HCT116 (cell line): ENCODE measurements around the gene TJP2. TPM values are rescaled to one million over a fixed set of nuclear protein-coding genes. Genes with fewer than 3 reads are reported as not detected.

Source experiments
- ATAC-seq: fragments of 200-7000 bp; cut with Tn5 transposase; 2 replicates; pipeline ENCODE4 v1.9.1; 2020; ENCODE audit warnings: mild to moderate bottlenecking, moderate library complexity
- BruUV-seq: library from RNA; stranded (reverse); fragments of 400-500 nt; replicated peaks from 2 replicates; lab custom pipeline; 2021; lab: Mats Ljungman, UMichigan
- CTCF ChIA-PET: fragments of 300-600 bp; sonication (Branson Sonifier 250); formaldehyde crosslinking; loops from one replicate; lab custom pipeline; 2021; ENCODE audit warnings: antibody characterized with exemption; lab: Charles Lee
- POLR2A ChIA-PET: fragments of 300-600, 350-600 bp; sonication (Branson Sonifier 250); formaldehyde crosslinking; loops from one replicate; lab custom pipeline; 2021; ENCODE audit warnings: antibody characterized with exemption; lab: Charles Lee
- RAD21 ChIA-PET, 2 experiments: fragments of 300-600 bp; sonication (Branson Sonifier 250); formaldehyde crosslinking; loops; one replicate each; lab custom pipeline; 2023; ENCODE audit warnings: low total read pairs in 2 of 2; ENCODE audit not compliant: uncharacterized antibody in 2 of 2, unreplicated experiment in 2 of 2, low non-redundant PET in 1 of 2; lab: Charles Lee
- DNase-seq: peaks from one replicate; pipeline ENCODE4 v3.0.0-alpha.2; 2010; ENCODE audit warnings: low read depth, low spot score
- H2AFZ ChIP-seq: fragments of 200-600 bp; shearing (Covaris generic), sonication (generic); 2 replicates; pipeline ENCODE4 v1.6.1; 2017; ENCODE audit warnings: low read depth, mixed run types, mixed read lengths, antibody characterized with exemption, low read length; ENCODE audit not compliant: poor library complexity, severe bottlenecking
- H3K27ac ChIP-seq: 2 replicates; pipeline ENCODE4 v1.5.1; 2012; ENCODE audit warnings: low read depth, low read length
- H3K27me3 ChIP-seq: fragments of 200-600 bp; sonication (generic); 2 replicates; pipeline ENCODE4 v1.6.1; 2016; ENCODE audit warnings: mixed run types, low read length, mixed read lengths; ENCODE audit not compliant: insufficient read depth
- H3K36me3 ChIP-seq, 2 experiments: fragments of 200-500 bp in 1 of 2; fragments of 200-600 bp in 1 of 2; sonication (Bioruptor generic) in 1 of 2; sonication (generic) in 1 of 2; 2 replicates each; pipeline versions ENCODE4 v1.5.1 to v1.6.1; 2014 to 2016; ENCODE audit warnings: low read length in 2 of 2, inconsistent platforms in 1 of 2, mixed read lengths in 1 of 2, mixed run types in 1 of 2; ENCODE audit not compliant: insufficient read depth in 2 of 2, control insufficient read depth in 1 of 2
- H3K4me1 ChIP-seq, 2 experiments: fragments of 200-600 bp in 1 of 2; sonication (generic) in 1 of 2; 2 replicates each; pipeline versions ENCODE4 v1.5.1 to v1.6.1; 2012 to 2017; ENCODE audit warnings: low read length in 2 of 2, inconsistent platforms in 1 of 2, mild to moderate bottlenecking in 1 of 2, mixed read lengths in 1 of 2, mixed run types in 1 of 2, moderate library complexity in 1 of 2; ENCODE audit not compliant: insufficient read depth in 2 of 2, control insufficient read depth in 1 of 2
- H3K4me2 ChIP-seq: fragments of 200-600 bp; sonication (generic); 2 replicates; pipeline ENCODE4 v1.6.1; 2017; ENCODE audit warnings: mixed run types, low read length, mixed read lengths
- H3K4me3 ChIP-seq, 2 experiments: fragments of 200-600 bp in 1 of 2; sonication (generic) in 1 of 2; replicated peaks in 1 of 2; 2 replicates each; pipeline ENCODE4 v1.5.1; 2011 to 2016; ENCODE audit warnings: low read length in 2 of 2, control low read depth in 1 of 2, low read depth in 1 of 2, mild to moderate bottlenecking in 1 of 2, mixed read lengths in 1 of 2, mixed run types in 1 of 2
- H3K79me2 ChIP-seq: fragments of 200-600 bp; sonication (generic); 2 replicates; pipeline ENCODE4 v1.6.1; 2017; ENCODE audit warnings: mild to moderate bottlenecking, mixed run types, low read length, moderate library complexity, mixed read lengths; ENCODE audit not compliant: insufficient read depth
- H3K9ac ChIP-seq: fragments of 200-600 bp; sonication (generic); 2 replicates; pipeline ENCODE4 v1.6.1; 2016; ENCODE audit warnings: low read length, mixed read lengths
- H3K9me2 ChIP-seq: fragments of 200-600 bp; sonication (generic), shearing (Covaris generic); 2 replicates; pipeline ENCODE4 v1.6.1; 2017; ENCODE audit warnings: mixed run types, mild to moderate bottlenecking, moderate library complexity; ENCODE audit not compliant: insufficient read depth
- H3K9me3 ChIP-seq, 2 experiments: fragments of 200-500 bp in 1 of 2; fragments of 200-600 bp in 1 of 2; sonication (Bioruptor generic) in 1 of 2; sonication (generic) in 1 of 2; 2 replicates each; pipeline ENCODE4 v1.6.1; 2014 to 2017; ENCODE audit warnings: low read length in 2 of 2, mixed read lengths in 2 of 2, inconsistent platforms in 1 of 2, low read depth in 1 of 2, mild to moderate bottlenecking in 1 of 2, mixed run types in 1 of 2, moderate library complexity in 1 of 2; ENCODE audit not compliant: control insufficient read depth in 1 of 2, insufficient read depth in 1 of 2
- H4K20me1 ChIP-seq: fragments of 200-600 bp; sonication (generic), shearing (Covaris generic); 2 replicates; pipeline ENCODE4 v1.6.1; 2017; ENCODE audit warnings: mixed run types, mild to moderate bottlenecking, moderate library complexity; ENCODE audit not compliant: insufficient read depth
- CBX3 ChIP-seq: IDR thresholded peaks from 2 replicates; pipeline ENCODE4 v1.6.1; 2012; ENCODE audit warnings: low read depth
- ELF1 ChIP-seq: IDR thresholded peaks from 2 replicates; pipeline ENCODE4 v1.6.1; 2012; ENCODE audit warnings: low read depth, borderline replicate concordance
- POLR2A ChIP-seq: IDR thresholded peaks from 2 replicates; pipeline ENCODE4 v1.7.0; 2011; ENCODE audit warnings: borderline replicate concordance; ENCODE audit not compliant: insufficient read depth, insufficient read length; ENCODE audit errors: extremely low read depth
- POLR2AphosphoS5 ChIP-seq: IDR thresholded peaks from 2 replicates; pipeline ENCODE4 v1.6.1; 2011; ENCODE audit warnings: mild to moderate bottlenecking, low read depth, low read length, moderate library complexity
- SRF ChIP-seq: IDR thresholded peaks from 2 replicates; pipeline ENCODE4 v1.6.1; 2012; ENCODE audit warnings: low read depth
- TCF7L2 ChIP-seq: IDR thresholded peaks from 2 replicates; pipeline ENCODE4 v1.7.0; 2011; ENCODE audit warnings: borderline replicate concordance, inconsistent platforms; ENCODE audit not compliant: insufficient read depth, insufficient read length; ENCODE audit errors: extremely low read depth
- YY1 ChIP-seq: IDR thresholded peaks from 2 replicates; pipeline ENCODE4 v1.6.1; 2011; ENCODE audit warnings: low read length, low read depth, moderate library complexity, mild to moderate bottlenecking; ENCODE audit not compliant: insufficient replicate concordance; ENCODE audit errors: extremely low read depth
- ZNF274 ChIP-seq: fragments of 200-500 bp; sonication (Bioruptor generic); IDR thresholded peaks from 2 replicates; pipeline ENCODE4 v1.6.1; 2014; ENCODE audit warnings: mild to moderate bottlenecking, low read depth, low read length, inconsistent platforms
- intact Hi-C: fragments of 100-400 bp; cut with micrococcal nuclease; formaldehyde crosslinking; loops from 2 replicates; pipeline ENCODE4 v1.10.0; 2022
- total RNA-seq: library from RNA; stranded (reverse); gene quantifications from one replicate; pipeline ENCODE4 v1.2.1, GENCODE V29; 2021; ENCODE audit not compliant: unreplicated experiment
- TF ChIP-seq, protein P1 (sequence below): IDR thresholded peaks from 2 replicates; pipeline ENCODE4 v1.6.1; 2011; ENCODE audit warnings: mild to moderate bottlenecking, low read length, moderate library complexity; ENCODE audit not compliant: insufficient replicate concordance; ENCODE audit errors: extremely low read depth
- TF ChIP-seq, protein P2 (sequence below): IDR thresholded peaks from 2 replicates; pipeline ENCODE4 v1.6.1; 2012
- TF ChIP-seq, protein P3 (sequence below), 3 experiments: fragments of 200-600 bp in 1 of 3; sonication (generic) in 1 of 3; IDR thresholded peaks in 2 of 3; conservative IDR thresholded peaks in 1 of 3; 2 replicates each; pipeline ENCODE4 v1.5.1; 2012 to 2017; ENCODE audit warnings: low read depth in 2 of 3, low read length in 2 of 3, antibody characterized with exemption in 1 of 3, borderline replicate concordance in 1 of 3, control low read depth in 1 of 3, mild to moderate bottlenecking in 1 of 3, mixed read lengths in 1 of 3, mixed run types in 1 of 3, moderate library complexity in 1 of 3; ENCODE audit not compliant: insufficient read depth in 1 of 3

TJP2 gene
- total RNA-seq, 1 experiment from 2014 or later: 39.7 TPM

DNA sequence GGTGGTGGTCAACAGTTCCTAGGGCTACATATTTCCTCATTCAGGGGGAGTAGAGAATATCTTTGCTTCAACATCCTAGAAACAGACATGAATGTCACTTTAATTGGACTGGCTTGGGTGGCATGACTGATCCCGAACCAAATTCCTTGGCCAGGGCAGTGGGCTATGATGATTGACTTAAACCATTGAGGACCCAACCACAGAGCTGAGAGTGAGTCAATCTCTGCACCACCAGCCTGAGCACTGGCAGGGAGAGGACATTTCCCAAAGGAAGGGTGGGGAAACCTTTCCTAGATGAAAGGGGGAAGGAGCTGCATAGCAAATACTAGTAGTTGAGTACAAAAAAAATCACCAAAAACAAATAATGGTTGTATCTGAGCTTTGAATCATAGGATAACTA lies 98.1 kb downstream of the TJP2 start:
- Histone ChIP-seq H3K9ac (no peak overlapping the region), H3K4me1 (no peaks in the 10 kb centered on the region), H4K20me1 (no peaks in the 10 kb centered on the region), H3K36me3 (no peaks in the 10 kb centered on the region), H2AFZ (no peak overlapping the region), H3K27me3 (no peaks in the 10 kb centered on the region), H3K9me2 (no peaks in the 10 kb centered on the region), H3K4me3 (no peak overlapping the region), H3K27ac (no peak overlapping the region), H3K9me3 (no peaks in the 10 kb centered on the region), H3K79me2 (no peaks in the 10 kb centered on the region), H3K4me2 (no peak overlapping the region)
- TF ChIP-seq POLR2A (no peak), SRF (no peak), ZNF274 (no peak), POLR2AphosphoS5 (no peak), CBX3 (no peak), YY1 (no peak), TCF7L2 (no peak), ELF1 (no peak)
- TF ChIP-seq, protein P1, sequence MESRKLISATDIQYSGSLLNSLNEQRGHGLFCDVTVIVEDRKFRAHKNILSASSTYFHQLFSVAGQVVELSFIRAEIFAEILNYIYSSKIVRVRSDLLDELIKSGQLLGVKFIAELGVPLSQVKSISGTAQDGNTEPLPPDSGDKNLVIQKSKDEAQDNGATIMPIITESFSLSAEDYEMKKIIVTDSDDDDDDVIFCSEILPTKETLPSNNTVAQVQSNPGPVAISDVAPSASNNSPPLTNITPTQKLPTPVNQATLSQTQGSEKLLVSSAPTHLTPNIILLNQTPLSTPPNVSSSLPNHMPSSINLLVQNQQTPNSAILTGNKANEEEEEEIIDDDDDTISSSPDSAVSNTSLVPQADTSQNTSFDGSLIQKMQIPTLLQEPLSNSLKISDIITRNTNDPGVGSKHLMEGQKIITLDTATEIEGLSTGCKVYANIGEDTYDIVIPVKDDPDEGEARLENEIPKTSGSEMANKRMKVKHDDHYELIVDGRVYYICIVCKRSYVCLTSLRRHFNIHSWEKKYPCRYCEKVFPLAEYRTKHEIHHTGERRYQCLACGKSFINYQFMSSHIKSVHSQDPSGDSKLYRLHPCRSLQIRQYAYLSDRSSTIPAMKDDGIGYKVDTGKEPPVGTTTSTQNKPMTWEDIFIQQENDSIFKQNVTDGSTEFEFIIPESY: no peak
- TF ChIP-seq, protein P2, sequence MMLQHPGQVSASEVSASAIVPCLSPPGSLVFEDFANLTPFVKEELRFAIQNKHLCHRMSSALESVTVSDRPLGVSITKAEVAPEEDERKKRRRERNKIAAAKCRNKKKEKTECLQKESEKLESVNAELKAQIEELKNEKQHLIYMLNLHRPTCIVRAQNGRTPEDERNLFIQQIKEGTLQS: no peak
- TF ChIP-seq, protein P3, sequence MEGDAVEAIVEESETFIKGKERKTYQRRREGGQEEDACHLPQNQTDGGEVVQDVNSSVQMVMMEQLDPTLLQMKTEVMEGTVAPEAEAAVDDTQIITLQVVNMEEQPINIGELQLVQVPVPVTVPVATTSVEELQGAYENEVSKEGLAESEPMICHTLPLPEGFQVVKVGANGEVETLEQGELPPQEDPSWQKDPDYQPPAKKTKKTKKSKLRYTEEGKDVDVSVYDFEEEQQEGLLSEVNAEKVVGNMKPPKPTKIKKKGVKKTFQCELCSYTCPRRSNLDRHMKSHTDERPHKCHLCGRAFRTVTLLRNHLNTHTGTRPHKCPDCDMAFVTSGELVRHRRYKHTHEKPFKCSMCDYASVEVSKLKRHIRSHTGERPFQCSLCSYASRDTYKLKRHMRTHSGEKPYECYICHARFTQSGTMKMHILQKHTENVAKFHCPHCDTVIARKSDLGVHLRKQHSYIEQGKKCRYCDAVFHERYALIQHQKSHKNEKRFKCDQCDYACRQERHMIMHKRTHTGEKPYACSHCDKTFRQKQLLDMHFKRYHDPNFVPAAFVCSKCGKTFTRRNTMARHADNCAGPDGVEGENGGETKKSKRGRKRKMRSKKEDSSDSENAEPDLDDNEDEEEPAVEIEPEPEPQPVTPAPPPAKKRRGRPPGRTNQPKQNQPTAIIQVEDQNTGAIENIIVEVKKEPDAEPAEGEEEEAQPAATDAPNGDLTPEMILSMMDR (IDR thresholded peaks at IDR 0.05 in 2 of 3, conservative IDR thresholded peaks at IDR 0.05 in 1 of 3; ENCODE audit: borderline replicate concordance in 1 of 3, insufficient read depth in 1 of 3, low read depth in 2 of 3, low read length in 2 of 3): no peak
- ATAC-seq (no peak), DNase-seq (no peak)
- intact Hi-C loops: no loop called here
- ChIA-PET CTCF (interaction anchor here (1.5 kb wide), 1 partner anchor 20 kb away, joined by 3 read pairs; no protein-coding TSS in a partner anchor), POLR2A (no interaction called here), RAD21 (no interaction called here)
- no TSS peak for BruUV-seq
